ENCODE results near the gene BRD3. TPM values are rescaled to one million over a fixed set of nuclear protein-coding genes. Genes with fewer than 3 reads are reported as not detected.

Gene BRD3
- total and polyA plus RNA-seq, 2 of the 8 experiments (the other 6 are each of a cell fraction or from before 2014, with no cell fraction given) = 31.0 to 82.7 TPM

DNA sequence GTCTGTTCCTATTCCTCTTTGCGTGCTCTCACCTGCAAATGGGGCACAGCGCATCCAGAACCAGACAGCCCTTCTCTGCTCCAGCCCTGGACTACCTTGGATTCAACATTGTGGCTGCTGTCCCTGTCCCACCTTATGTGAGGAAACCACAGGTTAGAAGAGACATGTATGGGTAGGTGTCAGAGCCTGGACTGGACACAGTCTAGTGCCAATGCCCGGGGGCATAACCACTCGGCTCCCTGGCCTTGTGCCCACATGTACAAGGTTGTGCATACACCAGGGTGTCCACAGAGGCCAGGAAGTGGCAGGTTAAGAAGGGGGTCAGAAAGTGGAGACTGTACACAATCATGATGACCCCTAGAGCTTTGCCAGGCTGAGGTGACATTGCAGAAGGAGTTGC lies 22.1 kb upstream of the BRD3 start:
- WGBS, 2 experiments (ENCODE audit: extremely low coverage in 1 of 2, insufficient coverage in 1 of 2, insufficient read length in 1 of 2, insufficient replicate concordance in 2 of 2, low coverage in 1 of 2, low lambda C conversion rate in 2 of 2, missing lambda C conversion rate in 1 of 2) = 80% methylated on average over 3 of the region's 4 CpGs; no CpG with 5 or more reads in 1 of the 2 experiments
- Histone ChIP-seq H3K4me2 (ENCODE audit: insufficient read depth in 1 of 2, low read depth in 2 of 2, low read length in 2 of 2) (no peak overlapping the region), H3K9me3 (ENCODE audit: insufficient read depth in 2 of 2, low read depth in 1 of 2, low read length in 1 of 2) (no peaks in the 10 kb centered on the region; a peak in 1 of 4 replicates), H2BK20ac (ENCODE audit: low read length) (no peak overlapping the region), H2BK120ac (replicated peaks; ENCODE audit: low read depth, low read length) (no peak overlapping the region), H4K91ac (replicated peaks; ENCODE audit: insufficient read length, low read length) (no peak overlapping the region), H3K27me3 (replicated peaks in 1 of 4; ENCODE audit: control insufficient read depth in 3 of 4, extremely low read depth in 1 of 4, insufficient read depth in 3 of 4, low read length in 3 of 4) (no peaks in the 10 kb centered on the region), H3K27ac (ENCODE audit: low read depth, low read length) (no peak overlapping the region), H3K23ac (ENCODE audit: insufficient read length) (no peak overlapping the region), H4K5ac (ENCODE audit: insufficient read length, low read depth, low read length) (no peak overlapping the region), H2AK5ac (ENCODE audit: low read depth, low read length) (no peak overlapping the region), H3K4ac (replicated peaks; ENCODE audit: insufficient read length, low read depth, low read length) (no peak overlapping the region), H3K9ac (replicated peaks in 1 of 4; ENCODE audit: extremely low read depth in 1 of 4, low read depth in 3 of 4, low read length in 3 of 4) (no peak overlapping the region), H3K36me3 (ENCODE audit: control insufficient read depth in 2 of 4, insufficient read depth in 4 of 4, low read length in 3 of 4) (no peaks in the 10 kb centered on the region), H2AFZ (ENCODE audit: low read length) (no peak overlapping the region), H3K4me1 (replicated peaks in 1 of 4; ENCODE audit: control insufficient read depth in 3 of 4, insufficient read depth in 4 of 4, low read length in 3 of 4) (no peaks in the 10 kb centered on the region), H2BK5ac (ENCODE audit: low read depth, low read length) (no peak overlapping the region), H3K79me2 (ENCODE audit: control insufficient read depth in 1 of 2, insufficient read depth in 2 of 2, low read length in 2 of 2) (no peaks in the 10 kb centered on the region), H3K56ac (replicated peaks; ENCODE audit: insufficient read length, low read depth, low read length) (no peak overlapping the region), H2BK12ac (ENCODE audit: low read depth, low read length) (no peak overlapping the region; the same call in 1 of the 2 replicates), H3K4me3 (ENCODE audit: extremely low read depth in 1 of 4, insufficient read depth in 2 of 4, low read depth in 3 of 4, low read length in 4 of 4) (no peak overlapping the region), H3K14ac (ENCODE audit: insufficient read length) (no peak overlapping the region), H3K23me2 (ENCODE audit: low read depth, low read length) (no peaks in the 10 kb centered on the region; the same call in 1 of the 2 replicates), H4K20me1 (replicated peaks in 1 of 2; ENCODE audit: control insufficient read depth in 1 of 2, insufficient read depth in 2 of 2, low read length in 2 of 2) (no peaks in the 10 kb centered on the region), H4K8ac (ENCODE audit: extremely low read depth, insufficient read depth, low read length) (no peak overlapping the region), H3K18ac (ENCODE audit: extremely low read depth, low read length) (no peak overlapping the region; the same call in 1 of the 2 replicates), H3K79me1 (ENCODE audit: low read depth, low read length) (no peaks in the 10 kb centered on the region), H2BK15ac (ENCODE audit: low read length) (no peak overlapping the region)
- no peak for DNase-seq (ENCODE audit: low read depth in 1 of 2, low spot score in 2 of 2)
- CTCF ChIA-PET (ENCODE audit: partially characterized antibody) = interaction anchor here (0.7 kb wide), 1 partner anchor 1259 kb away, joined by 5 read pairs; no protein-coding TSS in a partner anchor
- FAIRE-seq = no peak
- POLR2A ChIA-PET (ENCODE audit: partially characterized antibody) = no interaction called here
- TF ChIP-seq, protein P1, sequence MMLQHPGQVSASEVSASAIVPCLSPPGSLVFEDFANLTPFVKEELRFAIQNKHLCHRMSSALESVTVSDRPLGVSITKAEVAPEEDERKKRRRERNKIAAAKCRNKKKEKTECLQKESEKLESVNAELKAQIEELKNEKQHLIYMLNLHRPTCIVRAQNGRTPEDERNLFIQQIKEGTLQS (IDR thresholded peaks at IDR 0.05; ENCODE audit: insufficient read depth, low read depth, low read length) = no peak
- no peak for TF ChIP-seq FOSL1 (IDR thresholded peaks at IDR 0.05; ENCODE audit: insufficient read depth, low read depth, low read length)
- no peak for TF ChIP-seq BCL11A (IDR thresholded peaks at IDR 0.05; ENCODE audit: low read depth in 2 of 2, low read length in 2 of 2)
- TF ChIP-seq EGR1 (IDR thresholded peaks at IDR 0.05; ENCODE audit: borderline replicate concordance, low read depth, low read length) = no peak
- TF ChIP-seq BRCA1 (IDR thresholded peaks at IDR 0.05; ENCODE audit: low read depth, low read length) = no peak
- no peak for TF ChIP-seq CTBP2 (IDR thresholded peaks at IDR 0.05; ENCODE audit: borderline replicate concordance, insufficient read depth, insufficient read length, low read length)
- no peak for TF ChIP-seq CREB1 (IDR thresholded peaks at IDR 0.05)
